ENCODE measurements around the gene VSIR. TPM values are rescaled to one million over a fixed set of nuclear protein-coding genes. Genes with fewer than 3 reads are reported as not detected.

The VSIR gene
- total and polyA plus RNA-seq, 2 donors (not counting 1 experiment from before 2014, with no cell fraction given), result 40.5 to 61.2 TPM

DNA sequence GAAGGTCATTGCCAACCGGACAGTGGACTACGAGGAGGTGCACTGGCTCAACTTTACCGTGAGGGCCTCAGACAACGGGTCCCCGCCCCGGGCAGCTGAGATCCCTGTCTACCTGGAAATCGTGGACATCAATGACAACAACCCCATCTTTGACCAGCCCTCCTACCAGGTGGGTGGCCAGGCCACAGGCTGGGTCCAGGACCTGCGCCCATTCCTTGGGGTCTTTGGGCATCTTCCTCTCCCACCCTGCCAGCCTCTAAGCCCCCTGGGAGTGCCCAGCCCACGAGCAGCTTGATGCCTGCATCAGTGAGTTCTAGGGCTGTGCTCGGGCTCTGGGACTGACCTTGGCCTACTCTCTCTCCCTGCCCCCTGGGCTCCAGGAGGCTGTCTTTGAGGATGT, 25.8 kb upstream of the VSIR start:
- H3K9me3 ChIP-seq (ENCODE audit: control extremely low read depth in 1 of 3, control insufficient read depth in 2 of 3, insufficient read depth in 1 of 3, low read length in 2 of 3), result peaks cover 0 to 8% (median 0%) of the 10 kb centered on the region in 3 donors
- TF ChIP-seq EZH2 (IDR thresholded peaks at IDR 0.05; ENCODE audit: borderline replicate concordance, insufficient read depth, low read depth, low read length, poor library complexity, severe bottlenecking), result no peak
- no peak for TF ChIP-seq CTCF (IDR thresholded peaks at IDR 0.05)
- H3K36me3 ChIP-seq (replicated peaks in 1 of 2; ENCODE audit: control extremely low read depth in 1 of 2, control insufficient read depth in 1 of 2, extremely low read depth in 1 of 2, insufficient read depth in 2 of 2, low read length in 1 of 2), result no peaks in the 10 kb centered on the region
- ChIA-PET POLR2A (no interaction called here), CTCF (interaction anchor here (1.0 kb wide), 1 partner anchor 12 kb away, joined by 3 read pairs; no protein-coding TSS in a partner anchor)
- H3K79me2 ChIP-seq (ENCODE audit: control insufficient read depth, insufficient read depth, low read length), result no peaks in the 10 kb centered on the region
- H3K9ac ChIP-seq (ENCODE audit: low read length), result no peak overlapping the region
- WGBS (ENCODE audit: insufficient coverage), result 90% methylated on average over 10 of the region's 10 CpGs
- intact Hi-C loops (cut with micrococcal nuclease), result no loop called here
- H4K20me1 ChIP-seq (ENCODE audit: control insufficient read depth, insufficient read depth, low read length, poor library complexity, severe bottlenecking), result no peaks in the 10 kb centered on the region
- ATAC-seq (ENCODE audit: low read depth), result no peak
- Mint-ChIP-seq H3K9me3 (ENCODE audit: insufficient read depth) (no peaks in the 10 kb centered on the region), H3K4me3 (no peak overlapping the region), H3K27me3 (peaks cover 6% of the 10 kb centered on the region), H3K27ac (no peak overlapping the region), H3K4me1 (peaks cover 25% of the 10 kb centered on the region)
- no peak overlapping the region for H3K27ac ChIP-seq (ENCODE audit: low read length in 2 of 2)
- H3K4me2 ChIP-seq (replicated peaks; ENCODE audit: low read depth, low read length, poor library complexity, severe bottlenecking), result no peak overlapping the region
- H2AFZ ChIP-seq (ENCODE audit: insufficient read depth, low read depth, low read length, poor library complexity, severe bottlenecking), result no peak overlapping the region
- DNase-seq, result no peak
- peaks cover 19 to 32% of the 10 kb centered on the region in 2 donors for H3K4me1 ChIP-seq (ENCODE audit: control insufficient read depth in 2 of 2, insufficient read depth in 2 of 2, low read length in 2 of 2)
- no peak overlapping the region for H3K4me3 ChIP-seq (ENCODE audit: control extremely low read depth in 1 of 5, extremely low read depth in 1 of 5, insufficient read depth in 1 of 5, low read depth in 2 of 5, low read length in 4 of 5)
- peaks cover 0 to 5% (median 2%) of the 10 kb centered on the region in 4 experiments for H3K27me3 ChIP-seq (replicated peaks in 1 of 4; ENCODE audit: control extremely low read depth in 1 of 4, control insufficient read depth in 3 of 4, insufficient read depth in 4 of 4, low read length in 3 of 4)

GRCh38 chr10:71798308-71798624, 24.9 kb upstream of the VSIR start:
- Histone ChIP-seq H3K36me3 (replicated peaks in 1 of 2; ENCODE audit: control extremely low read depth in 1 of 2, control insufficient read depth in 1 of 2, extremely low read depth in 1 of 2, insufficient read depth in 2 of 2, low read length in 1 of 2) (no peaks in the 10 kb centered on the region), H3K27me3 (replicated peaks in 1 of 4; ENCODE audit: control extremely low read depth in 1 of 4, control insufficient read depth in 3 of 4, insufficient read depth in 4 of 4, low read length in 3 of 4) (peaks cover 0 to 5% (median 2%) of the 10 kb centered on the region in 4 experiments), H3K79me2 (ENCODE audit: control insufficient read depth, insufficient read depth, low read length) (no peaks in the 10 kb centered on the region), H3K27ac (ENCODE audit: low read length in 2 of 2) (no peak overlapping the region), H3K9me3 (ENCODE audit: control extremely low read depth in 1 of 3, control insufficient read depth in 2 of 3, insufficient read depth in 1 of 3, low read length in 2 of 3) (peaks cover 0 to 8% (median 0%) of the 10 kb centered on the region in 3 donors), H3K4me2 (replicated peaks; ENCODE audit: low read depth, low read length, poor library complexity, severe bottlenecking) (no peak overlapping the region), H3K9ac (ENCODE audit: low read length) (no peak overlapping the region), H4K20me1 (ENCODE audit: control insufficient read depth, insufficient read depth, low read length, poor library complexity, severe bottlenecking) (no peaks in the 10 kb centered on the region), H2AFZ (ENCODE audit: insufficient read depth, low read depth, low read length, poor library complexity, severe bottlenecking) (no peak overlapping the region), H3K4me1 (ENCODE audit: control insufficient read depth in 2 of 2, insufficient read depth in 2 of 2, low read length in 2 of 2) (peaks cover 19 to 30% of the 10 kb centered on the region in 2 donors), H3K4me3 (ENCODE audit: control extremely low read depth in 1 of 5, extremely low read depth in 1 of 5, insufficient read depth in 1 of 5, low read depth in 2 of 5, low read length in 4 of 5) (no peak overlapping the region)
- Mint-ChIP-seq H3K4me3 (no peak overlapping the region), H3K9me3 (ENCODE audit: insufficient read depth) (no peaks in the 10 kb centered on the region), H3K27ac (no peak overlapping the region), H3K27me3 (peaks cover 6% of the 10 kb centered on the region), H3K4me1 (peaks cover 25% of the 10 kb centered on the region)
- WGBS (ENCODE audit: insufficient coverage), result 74% methylated on average over 6 of the region's 6 CpGs
- ATAC-seq (ENCODE audit: low read depth) (no peak), DNase-seq (no peak)
- ChIA-PET CTCF (interaction anchor here (1.0 kb wide), 1 partner anchor 13 kb away, joined by 3 read pairs; no protein-coding TSS in a partner anchor), POLR2A (no interaction called here)
- no peak for TF ChIP-seq EZH2 (IDR thresholded peaks at IDR 0.05; ENCODE audit: borderline replicate concordance, insufficient read depth, low read depth, low read length, poor library complexity, severe bottlenecking)
- TF ChIP-seq CTCF (IDR thresholded peaks at IDR 0.05), result no peak
- intact Hi-C loops (cut with micrococcal nuclease), result no loop called here
